Chondrocyte (in vitro differentiated cells): ENCODE measurements around the gene SFSWAP. TPM values are rescaled to one million over a fixed set of nuclear protein-coding genes. Genes with fewer than 3 reads are reported as not detected.

ENCODE experiments used
- DNase-seq: peaks from one replicate; pipeline ENCODE4 v3.0.0; 2021; ENCODE audit warnings: mixed read lengths, low spot score
- H3K27ac Mint-ChIP-seq: one replicate; pipeline ENCODE4 v1.8.0; 2021; ENCODE audit warnings: mild to moderate bottlenecking, moderate library complexity, mixed read lengths; ENCODE audit not compliant: unreplicated experiment
- H3K27me3 Mint-ChIP-seq: 2 replicates; pipeline ENCODE4 v1.8.0; 2021; ENCODE audit warnings: low read depth, mixed read lengths
- H3K36me3 Mint-ChIP-seq: 2 replicates; pipeline ENCODE4 v1.8.0; 2021; ENCODE audit warnings: low read depth, mixed read lengths
- H3K4me1 Mint-ChIP-seq: 2 replicates; pipeline ENCODE4 v1.8.0; 2021; ENCODE audit warnings: low read depth, mild to moderate bottlenecking, mixed read lengths
- H3K4me3 Mint-ChIP-seq: one replicate; pipeline ENCODE4 v1.8.0; 2021; ENCODE audit warnings: mild to moderate bottlenecking, moderate library complexity, mixed read lengths; ENCODE audit not compliant: unreplicated experiment
- H3K9me3 Mint-ChIP-seq: 2 replicates; pipeline ENCODE4 v1.8.0; 2021; ENCODE audit warnings: low read depth, mixed read lengths
- total RNA-seq: library from RNA; stranded (reverse); gene quantifications from 3 replicates; pipeline ENCODE4 v1.2.1, GENCODE V29; 2021
- TF ChIP-seq, protein P1 (sequence below): fragments of 200-600 bp; sonication (generic); IDR thresholded peaks from 2 replicates; pipeline ENCODE4 v1.5.0; 2021; ENCODE audit warnings: antibody characterized with exemption, mild to moderate bottlenecking, moderate library complexity

SFSWAP gene
- total RNA-seq, 1 donor from 2014 or later = 33.0 TPM

DNA sequence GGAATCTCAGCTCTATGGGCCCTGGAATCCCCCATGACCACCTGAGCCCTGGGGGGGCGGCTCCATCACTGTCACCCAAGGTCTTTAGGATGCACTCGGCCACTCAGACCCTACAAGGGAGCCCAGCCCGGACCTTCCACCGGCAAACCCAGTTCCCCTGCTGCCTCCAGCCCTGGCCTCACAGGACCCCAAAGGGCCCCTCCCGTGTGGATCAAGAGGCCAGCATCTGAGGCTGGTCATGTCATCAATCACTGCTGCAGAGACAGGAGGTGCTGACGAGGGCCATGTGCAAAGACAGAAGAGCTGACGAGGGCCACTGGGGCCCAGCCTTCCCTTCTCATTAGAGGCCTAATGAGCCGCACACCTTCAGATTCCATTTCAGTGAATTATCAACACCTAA lies 39.0 kb upstream of the SFSWAP start:
- peaks cover 27% of the 10 kb centered on the region for H3K27me3 Mint-ChIP-seq

DNA sequence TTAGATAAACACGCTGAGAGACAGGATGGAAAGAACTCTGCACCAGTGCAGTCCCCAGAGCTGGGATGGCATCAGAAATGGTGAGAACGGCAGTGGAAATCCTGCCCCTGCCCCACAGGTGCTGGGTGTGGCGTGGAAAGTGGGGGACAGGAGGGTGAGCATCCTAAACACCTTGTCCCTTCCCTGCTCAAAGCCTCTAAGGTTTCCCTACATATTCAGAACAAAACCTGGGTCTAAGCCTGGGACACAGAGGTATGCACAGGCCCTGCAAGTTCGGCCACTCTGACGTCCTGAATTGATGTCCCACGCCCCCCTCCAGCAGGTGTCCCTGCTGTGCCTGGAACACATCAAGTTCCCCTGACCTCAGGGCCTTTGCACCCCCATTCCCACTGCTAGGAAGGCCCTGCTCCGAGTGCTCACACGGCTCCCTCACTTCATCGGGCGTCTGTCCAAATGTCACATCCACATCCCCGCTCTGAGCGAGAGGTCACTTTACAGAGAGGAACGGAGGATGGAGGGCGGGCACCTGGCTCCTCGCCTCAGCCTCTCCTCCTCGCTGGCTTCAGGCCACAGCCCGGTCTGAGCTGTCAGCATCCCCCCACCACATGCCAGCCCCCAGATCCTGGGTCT lies 38.5 kb upstream of the SFSWAP start:
- peaks cover 5% of the 10 kb centered on the region for H3K9me3 Mint-ChIP-seq
- no peak overlapping the region for H3K27ac Mint-ChIP-seq
- peaks cover 27% of the 10 kb centered on the region for H3K27me3 Mint-ChIP-seq
- no peak for DNase-seq
- TF ChIP-seq, protein P1, sequence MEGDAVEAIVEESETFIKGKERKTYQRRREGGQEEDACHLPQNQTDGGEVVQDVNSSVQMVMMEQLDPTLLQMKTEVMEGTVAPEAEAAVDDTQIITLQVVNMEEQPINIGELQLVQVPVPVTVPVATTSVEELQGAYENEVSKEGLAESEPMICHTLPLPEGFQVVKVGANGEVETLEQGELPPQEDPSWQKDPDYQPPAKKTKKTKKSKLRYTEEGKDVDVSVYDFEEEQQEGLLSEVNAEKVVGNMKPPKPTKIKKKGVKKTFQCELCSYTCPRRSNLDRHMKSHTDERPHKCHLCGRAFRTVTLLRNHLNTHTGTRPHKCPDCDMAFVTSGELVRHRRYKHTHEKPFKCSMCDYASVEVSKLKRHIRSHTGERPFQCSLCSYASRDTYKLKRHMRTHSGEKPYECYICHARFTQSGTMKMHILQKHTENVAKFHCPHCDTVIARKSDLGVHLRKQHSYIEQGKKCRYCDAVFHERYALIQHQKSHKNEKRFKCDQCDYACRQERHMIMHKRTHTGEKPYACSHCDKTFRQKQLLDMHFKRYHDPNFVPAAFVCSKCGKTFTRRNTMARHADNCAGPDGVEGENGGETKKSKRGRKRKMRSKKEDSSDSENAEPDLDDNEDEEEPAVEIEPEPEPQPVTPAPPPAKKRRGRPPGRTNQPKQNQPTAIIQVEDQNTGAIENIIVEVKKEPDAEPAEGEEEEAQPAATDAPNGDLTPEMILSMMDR = no peak
- no peak overlapping the region for H3K4me3 Mint-ChIP-seq
- peaks cover 2% of the 10 kb centered on the region for H3K36me3 Mint-ChIP-seq
- H3K4me1 Mint-ChIP-seq = no peaks in the 10 kb centered on the region

More for the DNA sequence above, 39.0 kb upstream of the SFSWAP start:
- H3K4me1 Mint-ChIP-seq = no peaks in the 10 kb centered on the region
- peaks cover 2% of the 10 kb centered on the region for H3K36me3 Mint-ChIP-seq
- H3K4me3 Mint-ChIP-seq = no peak overlapping the region
- H3K27ac Mint-ChIP-seq = no peak overlapping the region
- TF ChIP-seq, protein P1 = no peak
- DNase-seq = no peak
- H3K9me3 Mint-ChIP-seq = peaks cover 5% of the 10 kb centered on the region

DNA sequence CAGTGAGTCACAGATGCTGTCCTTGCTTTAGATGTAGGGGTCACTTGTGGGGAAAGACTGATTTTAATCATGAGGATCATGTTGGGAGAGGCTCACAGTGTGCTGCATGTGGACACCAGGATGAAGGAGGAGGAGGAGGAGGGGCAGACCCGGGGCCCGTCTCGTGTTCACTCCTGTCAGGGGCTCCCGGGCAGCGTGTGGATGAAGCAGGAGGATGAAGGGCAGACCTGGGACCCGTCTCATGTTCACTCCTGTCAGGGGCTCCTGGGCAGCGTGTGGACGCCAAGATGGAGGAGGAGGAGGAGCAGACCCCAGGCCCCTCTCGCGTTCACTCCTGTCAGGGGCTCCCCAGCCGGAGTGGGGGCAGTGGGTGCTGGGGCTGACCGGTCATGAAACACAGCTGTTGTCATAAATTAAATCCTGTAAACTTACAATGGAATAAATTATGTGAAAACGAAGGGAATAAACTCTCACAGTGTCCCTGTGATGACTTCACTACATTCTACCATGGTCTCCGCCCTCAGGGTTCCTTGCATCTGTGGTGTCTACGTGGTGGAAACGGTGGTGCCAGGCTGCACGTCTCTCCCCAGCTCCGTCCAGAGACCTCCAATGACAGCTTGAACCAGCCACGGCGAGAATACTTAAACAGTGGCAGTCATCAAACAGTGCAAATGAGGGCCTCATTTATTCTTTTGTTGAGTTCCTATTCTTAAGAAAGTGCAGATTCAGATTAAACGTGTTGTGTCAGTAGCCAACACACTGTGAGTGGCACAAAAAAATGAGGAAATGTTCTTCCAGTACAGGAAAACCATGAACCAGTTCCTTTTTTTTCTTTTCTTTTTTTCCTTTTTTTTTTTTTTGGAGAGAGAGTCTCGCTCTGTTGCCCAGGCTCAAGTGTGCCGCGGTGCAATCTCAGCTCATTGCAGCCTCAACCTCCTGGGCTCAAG lies 37.7 kb upstream of the SFSWAP start:
- TF ChIP-seq, protein P1 = no peak
- no peak overlapping the region for H3K4me3 Mint-ChIP-seq
- H3K27me3 Mint-ChIP-seq = peaks cover 25% of the 10 kb centered on the region
- no peak for DNase-seq
- H3K4me1 Mint-ChIP-seq = no peaks in the 10 kb centered on the region
- H3K9me3 Mint-ChIP-seq = peaks cover 5% of the 10 kb centered on the region
- no peak overlapping the region for H3K27ac Mint-ChIP-seq
- peaks cover 2% of the 10 kb centered on the region for H3K36me3 Mint-ChIP-seq

DNA sequence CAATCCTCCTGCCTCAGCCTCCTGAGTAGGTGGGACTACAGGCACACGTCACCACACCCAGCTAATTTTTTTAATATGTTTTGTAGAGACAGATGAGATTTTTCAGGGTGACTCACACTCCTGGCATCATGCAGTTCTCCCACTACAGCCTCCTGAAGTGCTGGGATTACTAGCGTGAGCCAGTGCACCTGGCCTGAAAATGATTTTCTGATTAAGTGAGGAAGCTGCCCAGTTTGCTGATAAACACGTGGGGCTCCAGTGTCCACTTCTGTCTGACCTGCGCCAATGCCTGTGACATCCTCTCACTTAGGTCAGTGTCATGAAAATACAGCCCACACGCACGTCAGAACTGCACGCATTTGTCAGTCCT lies 37.0 kb upstream of the SFSWAP start:
- Mint-ChIP-seq H3K36me3 (peaks cover 2% of the 10 kb centered on the region), H3K9me3 (peaks cover 5% of the 10 kb centered on the region), H3K4me1 (no peaks in the 10 kb centered on the region), H3K27me3 (peaks cover 24% of the 10 kb centered on the region), H3K27ac (no peak overlapping the region), H3K4me3 (no peak overlapping the region)
- TF ChIP-seq, protein P1 = no peak
- DNase-seq = no peak

DNA sequence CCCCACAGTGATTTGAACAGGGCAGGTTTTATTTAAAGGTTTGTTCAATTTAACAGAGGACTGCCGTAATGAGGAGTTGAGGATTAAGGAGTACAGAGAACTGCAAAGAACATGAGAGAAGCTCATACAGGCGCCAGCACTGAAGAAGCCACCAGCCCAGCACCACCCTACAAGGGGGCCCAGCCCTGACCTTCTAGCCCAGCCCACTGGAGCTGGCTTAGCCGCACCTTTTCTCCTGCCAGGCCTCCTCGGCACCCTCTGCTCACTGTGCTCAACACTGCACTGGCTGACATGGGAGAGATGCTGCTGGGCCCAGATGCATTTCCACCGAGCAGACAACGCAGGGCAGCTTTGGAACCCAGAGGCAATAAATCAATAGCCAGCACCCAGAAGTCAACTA lies 36.5 kb upstream of the SFSWAP start:
- H3K4me3 Mint-ChIP-seq = no peak overlapping the region
- DNase-seq = no peak
- no peaks in the 10 kb centered on the region for H3K4me1 Mint-ChIP-seq
- H3K27ac Mint-ChIP-seq = no peak overlapping the region
- TF ChIP-seq, protein P1 = no peak
- H3K36me3 Mint-ChIP-seq = peaks cover 2% of the 10 kb centered on the region
- H3K27me3 Mint-ChIP-seq = peaks cover 22% of the 10 kb centered on the region
- H3K9me3 Mint-ChIP-seq = peaks cover 5% of the 10 kb centered on the region
